GM19023 (cell line): Measurements from ENCODE around the gene UNC45A.
"Not testable (repeated sequence)": the region's sequence is repeated elsewhere in the genome, so short reads cannot be mapped to it uniquely, and the experiment has no call there.

ENCODE experiments used
- ATAC-seq: cut with Tn5 transposase; IDR thresholded peaks from one replicate; pipeline ENCODE4 v1.9.1; 2021; ENCODE audit warnings: mild to moderate bottlenecking, moderate library complexity; ENCODE audit not compliant: unreplicated experiment

UNC45A gene, protein sequence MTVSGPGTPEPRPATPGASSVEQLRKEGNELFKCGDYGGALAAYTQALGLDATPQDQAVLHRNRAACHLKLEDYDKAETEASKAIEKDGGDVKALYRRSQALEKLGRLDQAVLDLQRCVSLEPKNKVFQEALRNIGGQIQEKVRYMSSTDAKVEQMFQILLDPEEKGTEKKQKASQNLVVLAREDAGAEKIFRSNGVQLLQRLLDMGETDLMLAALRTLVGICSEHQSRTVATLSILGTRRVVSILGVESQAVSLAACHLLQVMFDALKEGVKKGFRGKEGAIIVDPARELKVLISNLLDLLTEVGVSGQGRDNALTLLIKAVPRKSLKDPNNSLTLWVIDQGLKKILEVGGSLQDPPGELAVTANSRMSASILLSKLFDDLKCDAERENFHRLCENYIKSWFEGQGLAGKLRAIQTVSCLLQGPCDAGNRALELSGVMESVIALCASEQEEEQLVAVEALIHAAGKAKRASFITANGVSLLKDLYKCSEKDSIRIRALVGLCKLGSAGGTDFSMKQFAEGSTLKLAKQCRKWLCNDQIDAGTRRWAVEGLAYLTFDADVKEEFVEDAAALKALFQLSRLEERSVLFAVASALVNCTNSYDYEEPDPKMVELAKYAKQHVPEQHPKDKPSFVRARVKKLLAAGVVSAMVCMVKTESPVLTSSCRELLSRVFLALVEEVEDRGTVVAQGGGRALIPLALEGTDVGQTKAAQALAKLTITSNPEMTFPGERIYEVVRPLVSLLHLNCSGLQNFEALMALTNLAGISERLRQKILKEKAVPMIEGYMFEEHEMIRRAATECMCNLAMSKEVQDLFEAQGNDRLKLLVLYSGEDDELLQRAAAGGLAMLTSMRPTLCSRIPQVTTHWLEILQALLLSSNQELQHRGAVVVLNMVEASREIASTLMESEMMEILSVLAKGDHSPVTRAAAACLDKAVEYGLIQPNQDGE

DNA sequence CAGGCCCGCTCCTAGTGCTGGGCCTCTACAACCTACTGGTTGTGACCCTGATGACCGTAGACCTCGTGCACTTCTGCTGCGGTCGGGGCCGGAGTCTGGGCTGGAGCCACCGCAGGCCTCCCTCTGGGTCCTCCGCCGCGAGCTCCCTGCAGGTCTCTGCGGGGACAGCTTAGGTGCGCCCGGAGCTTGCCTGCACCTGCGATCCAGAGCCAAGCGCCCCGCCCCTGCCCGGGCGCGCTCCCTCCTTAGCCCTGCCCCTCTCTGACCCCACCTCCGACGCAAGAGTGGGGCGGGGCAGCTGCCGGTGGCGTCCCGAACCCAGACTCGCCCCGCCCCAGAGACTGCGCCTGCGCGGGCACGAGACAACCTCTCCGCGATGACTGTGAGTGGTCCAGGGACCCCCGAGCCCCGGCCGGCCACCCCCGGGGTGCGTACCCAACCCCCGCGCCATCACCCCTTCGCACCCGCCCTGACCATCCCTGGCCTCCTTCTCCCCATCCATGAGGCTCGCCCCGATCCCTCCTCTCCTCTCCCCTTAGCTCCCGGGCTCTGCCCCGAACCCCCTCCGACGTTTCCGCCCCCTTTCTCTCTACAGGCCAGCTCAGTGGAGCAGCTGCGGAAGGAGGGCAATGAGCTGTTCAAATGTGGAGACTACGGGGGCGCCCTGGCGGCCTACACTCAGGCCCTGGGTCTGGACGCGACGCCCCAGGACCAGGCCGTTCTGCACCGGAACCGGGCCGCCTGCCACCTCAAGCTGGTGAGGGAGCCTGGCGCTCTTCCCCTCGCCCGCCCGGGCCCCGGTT, at the start of gene UNC45A:
Gene UNC45A (plus strand): TSS at position 337 of the 803 bp plus-strand sequence. CDS start 40 bp downstream, at position 377.
- ATAC-seq, result peak; percentile 66

DNA sequence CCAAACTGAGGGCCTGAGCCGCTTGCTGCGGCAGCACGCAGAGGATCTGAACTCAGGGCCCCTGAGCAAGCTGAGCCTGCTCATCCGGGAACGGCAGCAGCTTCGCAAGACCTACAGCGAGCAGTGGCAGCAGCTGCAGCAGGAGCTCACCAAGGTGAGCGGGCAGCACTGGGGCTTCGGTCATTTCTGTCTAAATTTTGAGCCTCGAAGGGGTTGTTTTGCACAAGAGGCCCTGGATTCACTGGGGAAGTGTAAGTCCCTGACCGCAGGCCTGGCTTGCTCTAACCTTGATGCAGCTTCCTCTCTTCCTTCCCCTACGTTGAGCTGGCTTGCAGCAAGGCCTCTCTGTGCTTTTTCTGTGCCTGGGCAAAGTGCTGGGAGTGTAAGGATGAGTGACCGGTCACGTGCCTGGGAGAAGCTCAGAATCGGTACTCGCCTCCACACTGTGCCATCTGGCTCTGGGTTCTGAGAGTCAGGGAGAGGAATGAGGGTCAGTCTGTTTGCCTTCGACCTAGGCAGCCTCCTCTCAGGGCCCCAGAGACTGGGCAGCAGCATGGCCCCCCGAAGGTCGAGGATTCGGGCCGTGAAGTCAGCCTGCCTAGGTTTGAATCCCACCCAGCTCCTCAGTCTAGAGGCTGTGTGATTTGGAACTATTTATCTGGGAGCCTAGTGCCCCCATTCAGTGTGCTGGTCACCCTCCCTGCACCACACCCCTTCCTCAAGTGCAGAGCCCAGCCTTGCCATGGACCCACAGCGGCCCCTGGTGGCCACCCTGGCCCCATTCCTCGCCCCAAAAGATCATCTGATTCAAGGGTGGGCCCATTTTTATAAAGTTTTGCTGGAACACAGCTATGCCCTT, 49.4 kb upstream of the UNC45A start:
- peak; percentile 51 for ATAC-seq

DNA sequence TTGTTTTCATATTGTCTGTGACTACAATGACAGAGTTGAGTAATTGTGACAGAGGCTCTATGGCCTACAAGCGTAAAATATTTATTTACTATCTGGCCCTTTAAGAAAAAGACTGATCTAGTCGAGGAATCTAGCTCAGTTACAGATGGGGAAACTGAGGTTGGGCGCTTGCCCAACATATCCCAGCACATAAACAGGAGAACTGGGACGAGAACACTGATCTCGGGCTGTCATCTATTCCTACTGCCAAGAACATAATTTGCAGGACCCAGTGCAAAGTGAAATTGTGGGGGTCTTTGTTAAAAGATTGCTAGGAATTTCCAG, 48.8 kb upstream of the UNC45A start:
- ATAC-seq, result no peak

DNA sequence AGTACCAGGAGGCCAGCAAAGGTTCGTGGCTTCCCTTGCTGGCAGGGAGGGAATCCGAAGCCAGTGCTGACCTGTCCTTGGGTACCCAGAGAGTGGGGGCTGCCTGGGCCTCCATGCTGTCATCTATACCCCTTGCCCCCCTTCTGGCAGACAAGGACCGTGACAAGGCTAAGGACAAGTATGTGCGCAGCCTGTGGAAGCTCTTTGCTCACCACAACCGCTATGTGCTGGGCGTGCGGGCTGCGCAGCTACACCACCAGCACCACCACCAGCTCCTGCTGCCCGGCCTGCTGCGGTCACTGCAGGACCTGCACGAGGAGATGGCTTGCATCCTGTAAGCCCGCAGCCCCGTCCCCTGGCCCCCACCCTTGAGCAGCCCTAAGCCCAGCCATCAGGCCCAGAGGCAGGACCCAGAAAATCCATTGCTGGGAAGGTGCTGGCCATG, 48.0 kb upstream of the UNC45A start:
- ATAC-seq, result no peak

DNA sequence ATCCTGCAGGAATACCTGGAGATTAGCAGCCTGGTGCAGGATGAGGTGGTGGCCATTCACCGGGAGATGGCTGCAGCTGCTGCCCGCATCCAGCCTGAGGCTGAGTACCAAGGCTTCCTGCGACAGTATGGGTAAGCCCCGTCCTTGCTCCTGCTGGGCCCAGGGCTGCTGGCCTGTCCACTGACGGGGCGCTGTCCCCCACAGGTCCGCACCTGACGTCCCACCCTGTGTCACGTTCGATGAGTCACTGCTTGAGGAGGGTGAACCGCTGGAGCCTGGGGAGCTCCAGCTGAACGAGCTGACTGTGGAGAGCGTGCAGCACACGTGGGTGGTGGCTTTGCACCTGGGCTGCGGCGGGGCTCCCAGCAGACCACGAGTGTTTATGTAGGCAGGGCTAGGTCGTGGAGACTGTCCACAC, 45.8 kb upstream of the UNC45A start:
- ATAC-seq, result no peak

DNA sequence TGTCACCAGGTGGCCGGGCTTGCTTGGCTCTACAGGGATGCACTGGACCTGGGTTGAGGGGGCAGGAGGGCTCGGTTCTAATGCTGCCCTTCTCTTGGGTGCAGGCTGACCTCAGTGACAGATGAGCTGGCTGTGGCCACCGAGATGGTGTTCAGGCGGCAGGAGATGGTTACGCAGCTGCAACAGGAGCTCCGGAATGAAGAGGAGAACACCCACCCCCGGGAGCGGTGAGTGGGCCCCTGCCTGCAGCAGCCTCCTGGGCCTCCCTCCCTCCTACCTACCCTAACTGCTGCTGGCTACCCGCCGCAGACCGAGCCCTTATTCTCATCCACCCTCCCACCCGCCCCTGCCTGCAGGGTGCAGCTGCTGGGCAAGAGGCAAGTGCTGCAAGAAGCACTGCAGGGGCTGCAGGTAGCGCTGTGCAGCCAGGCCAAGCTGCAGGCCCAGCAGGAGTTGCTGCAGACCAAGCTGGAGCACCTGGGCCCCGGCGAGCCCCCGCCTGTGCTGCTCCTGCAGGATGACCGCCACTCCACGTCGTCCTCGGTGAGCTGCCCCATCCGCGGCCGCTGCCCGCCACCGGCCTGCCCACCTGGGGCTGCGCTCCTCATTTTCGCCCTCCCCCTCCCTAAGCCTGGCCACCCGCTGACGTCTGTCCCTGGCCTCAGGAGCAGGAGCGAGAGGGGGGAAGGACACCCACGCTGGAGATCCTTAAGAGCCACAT, 45.2 kb upstream of the UNC45A start:
- ATAC-seq, result no peak

DNA sequence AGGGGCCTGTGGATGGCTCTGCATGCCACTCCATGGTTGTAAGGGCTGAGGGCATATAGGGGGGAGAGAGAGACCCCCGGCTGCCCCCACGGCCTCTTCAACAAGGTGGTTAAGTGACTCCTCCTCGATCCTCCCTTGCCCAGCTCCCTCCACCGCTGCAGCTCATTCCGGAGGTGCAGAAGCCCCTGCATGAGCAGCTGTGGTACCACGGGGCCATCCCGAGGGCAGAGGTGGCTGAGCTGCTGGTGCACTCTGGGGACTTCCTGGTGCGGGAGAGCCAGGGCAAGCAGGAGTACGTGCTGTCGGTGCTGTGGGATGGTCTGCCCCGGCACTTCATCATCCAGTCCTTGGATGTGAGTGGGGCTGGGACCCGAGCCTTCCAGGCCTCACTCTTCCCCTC, 44.2 kb upstream of the UNC45A start:
- no peak for ATAC-seq

DNA sequence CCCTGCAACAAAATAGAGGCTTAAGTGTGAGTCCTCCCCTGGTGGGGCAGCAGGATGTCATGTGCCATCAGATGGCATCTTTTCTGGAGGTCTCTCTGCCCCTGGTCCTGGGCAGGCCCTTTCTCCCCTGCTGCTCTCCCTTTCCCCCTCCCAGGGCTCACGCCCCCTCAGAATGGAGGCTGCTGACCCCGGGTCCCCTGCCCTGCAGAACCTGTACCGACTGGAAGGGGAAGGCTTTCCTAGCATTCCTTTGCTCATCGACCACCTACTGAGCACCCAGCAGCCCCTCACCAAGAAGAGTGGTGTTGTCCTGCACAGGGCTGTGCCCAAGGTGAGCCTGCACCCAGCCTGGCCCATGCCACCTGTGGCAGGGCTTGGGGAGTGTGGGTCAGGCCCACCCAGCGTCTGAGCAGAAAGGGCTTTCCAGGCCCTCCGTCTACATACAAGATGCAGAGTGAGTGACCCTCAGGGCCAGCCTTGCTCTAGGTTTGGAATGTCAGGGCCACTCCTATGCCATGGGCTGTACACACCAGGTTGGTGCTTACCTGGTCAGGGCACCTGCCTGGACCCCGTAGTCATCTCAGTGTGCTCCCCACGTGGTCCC, 43.6 kb upstream of the UNC45A start:
- ATAC-seq, result no peak

DNA sequence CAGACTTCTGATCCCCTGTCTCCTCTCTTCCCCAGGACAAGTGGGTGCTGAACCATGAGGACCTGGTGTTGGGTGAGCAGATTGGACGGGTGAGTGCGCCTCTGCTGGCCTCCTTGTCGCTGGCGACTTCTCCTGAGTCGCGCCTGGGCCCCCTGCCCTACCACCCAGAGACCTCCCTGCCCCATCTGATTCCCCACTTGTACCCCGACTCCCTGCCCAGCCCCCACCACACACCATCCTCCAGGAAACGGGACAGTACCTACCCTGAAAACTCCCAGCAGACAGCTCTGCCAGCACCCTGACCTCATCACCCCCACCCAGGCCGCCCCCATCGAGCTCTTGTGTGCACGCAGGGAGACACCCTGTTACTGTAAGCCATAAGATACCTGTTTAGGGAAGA, 43.1 kb upstream of the UNC45A start:
- ATAC-seq, result no peak

DNA sequence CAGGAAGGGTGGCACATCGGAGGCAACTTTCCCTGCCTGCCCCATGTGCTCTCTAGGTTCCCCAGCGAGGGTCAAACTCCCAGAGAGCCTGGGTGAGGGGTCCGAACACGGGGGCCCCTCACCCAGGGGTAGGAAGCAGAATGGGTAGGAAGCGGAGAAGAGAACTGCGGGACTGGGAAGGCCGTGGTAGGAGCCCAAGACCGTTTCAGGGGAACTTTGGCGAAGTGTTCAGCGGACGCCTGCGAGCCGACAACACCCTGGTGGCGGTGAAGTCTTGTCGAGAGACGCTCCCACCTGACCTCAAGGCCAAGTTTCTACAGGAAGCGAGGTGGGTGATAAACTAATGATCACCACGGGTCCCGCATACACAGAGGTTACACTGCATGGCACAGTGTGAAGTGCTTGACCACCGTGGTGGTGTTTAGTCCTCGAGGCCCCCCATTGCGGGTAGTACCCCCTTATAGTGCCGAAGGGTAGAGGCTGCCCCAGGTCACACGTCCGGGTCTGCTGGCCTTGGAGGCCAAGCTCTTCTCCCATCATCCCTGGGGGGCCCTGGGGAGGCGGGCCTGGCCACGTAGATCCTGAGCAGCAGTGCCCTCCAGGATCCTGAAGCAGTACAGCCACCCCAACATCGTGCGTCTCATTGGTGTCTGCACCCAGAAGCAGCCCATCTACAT, 42.4 kb upstream of the UNC45A start:
- ATAC-seq, result no peak

DNA sequence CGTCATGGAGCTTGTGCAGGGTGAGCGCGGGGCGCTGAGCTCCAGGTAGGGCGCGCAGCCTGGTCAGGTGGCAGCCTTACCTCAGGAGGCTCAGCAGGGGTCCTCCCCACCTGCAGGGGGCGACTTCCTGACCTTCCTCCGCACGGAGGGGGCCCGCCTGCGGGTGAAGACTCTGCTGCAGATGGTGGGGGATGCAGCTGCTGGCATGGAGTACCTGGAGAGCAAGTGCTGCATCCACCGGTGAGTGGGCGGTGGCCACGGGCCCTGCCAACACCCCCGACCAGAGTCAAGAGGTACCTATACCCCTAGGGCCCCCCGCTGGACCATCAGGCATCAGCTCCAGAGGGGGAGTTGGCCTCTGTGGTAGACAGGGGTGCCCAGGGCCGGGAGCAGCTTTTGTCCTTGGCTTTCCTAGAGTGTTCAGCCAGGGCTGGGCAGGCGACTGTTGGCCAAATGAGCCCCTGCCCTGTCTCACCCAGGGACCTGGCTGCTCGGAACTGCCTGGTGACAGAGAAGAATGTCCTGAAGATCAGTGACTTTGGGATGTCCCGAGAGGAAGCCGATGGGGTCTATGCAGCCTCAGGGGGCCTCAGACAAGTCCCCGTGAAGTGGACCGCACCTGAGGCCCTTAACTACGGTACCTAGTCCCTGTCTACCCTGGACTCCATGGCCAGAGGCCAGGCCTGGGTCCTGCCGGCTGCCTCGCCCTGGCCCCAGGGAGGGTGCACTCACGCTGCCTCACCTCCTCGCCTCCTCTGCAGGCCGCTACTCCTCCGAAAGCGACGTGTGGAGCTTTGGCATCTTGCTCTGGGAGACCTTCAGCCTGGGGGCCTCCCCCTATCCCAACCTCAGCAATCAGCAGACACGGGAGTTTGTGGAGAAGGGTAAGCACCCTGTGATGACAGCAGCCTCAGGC, 41.7 kb upstream of the UNC45A start:
- no peak for ATAC-seq

DNA sequence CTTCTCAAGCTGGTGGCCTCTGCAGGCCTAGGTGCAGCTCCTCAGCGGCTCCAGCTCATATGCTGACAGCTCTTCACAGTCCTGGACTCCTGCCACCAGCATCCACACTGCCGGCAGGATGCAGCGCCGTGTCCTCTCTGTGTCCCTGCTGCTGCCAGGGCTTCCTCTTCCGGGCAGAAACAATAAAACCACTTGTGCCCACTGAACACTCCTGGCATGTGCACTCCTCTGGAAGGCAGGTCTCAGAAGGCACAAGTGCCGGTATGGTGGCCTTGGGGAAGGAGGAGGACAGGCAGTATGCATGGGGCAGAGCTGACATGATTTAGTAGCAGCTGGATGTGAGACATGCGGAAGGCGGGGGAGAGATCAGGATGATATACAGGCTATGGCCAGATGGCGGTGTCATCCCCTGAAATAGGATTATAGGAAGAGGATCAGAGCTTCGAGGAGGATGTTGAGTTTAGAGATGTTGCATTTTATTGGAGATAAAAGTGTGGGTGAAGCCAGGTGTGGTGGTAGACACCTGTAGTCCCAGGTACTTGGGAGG, 39.4 kb upstream of the UNC45A start:
- ATAC-seq, result no peak

DNA sequence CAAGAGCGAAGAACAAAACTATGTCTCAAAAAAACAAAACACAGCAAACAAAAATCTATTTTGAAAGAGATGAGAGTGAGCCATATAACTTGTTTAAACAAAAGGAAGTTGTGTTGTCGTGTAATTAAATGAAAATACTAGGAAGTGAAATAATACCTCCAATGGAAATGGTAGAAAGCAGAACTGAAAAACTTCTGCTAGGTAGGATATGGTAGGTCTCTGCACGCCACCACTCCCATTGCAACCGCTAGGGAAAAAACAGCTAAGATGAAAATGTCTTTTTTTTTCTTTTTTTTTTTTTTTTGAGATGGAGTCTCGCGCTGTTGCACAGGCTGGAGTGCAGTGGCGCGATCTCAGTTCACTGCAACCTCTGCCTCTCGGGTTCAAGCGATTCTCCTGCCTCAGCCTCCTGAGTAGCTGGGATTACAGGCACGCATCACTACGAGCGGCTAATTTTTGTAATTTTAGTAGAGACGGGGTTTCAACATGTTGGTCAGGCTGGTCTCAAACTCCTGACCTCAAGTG, 37.9 kb upstream of the UNC45A start:
- ATAC-seq, result not testable (repeated sequence)

DNA sequence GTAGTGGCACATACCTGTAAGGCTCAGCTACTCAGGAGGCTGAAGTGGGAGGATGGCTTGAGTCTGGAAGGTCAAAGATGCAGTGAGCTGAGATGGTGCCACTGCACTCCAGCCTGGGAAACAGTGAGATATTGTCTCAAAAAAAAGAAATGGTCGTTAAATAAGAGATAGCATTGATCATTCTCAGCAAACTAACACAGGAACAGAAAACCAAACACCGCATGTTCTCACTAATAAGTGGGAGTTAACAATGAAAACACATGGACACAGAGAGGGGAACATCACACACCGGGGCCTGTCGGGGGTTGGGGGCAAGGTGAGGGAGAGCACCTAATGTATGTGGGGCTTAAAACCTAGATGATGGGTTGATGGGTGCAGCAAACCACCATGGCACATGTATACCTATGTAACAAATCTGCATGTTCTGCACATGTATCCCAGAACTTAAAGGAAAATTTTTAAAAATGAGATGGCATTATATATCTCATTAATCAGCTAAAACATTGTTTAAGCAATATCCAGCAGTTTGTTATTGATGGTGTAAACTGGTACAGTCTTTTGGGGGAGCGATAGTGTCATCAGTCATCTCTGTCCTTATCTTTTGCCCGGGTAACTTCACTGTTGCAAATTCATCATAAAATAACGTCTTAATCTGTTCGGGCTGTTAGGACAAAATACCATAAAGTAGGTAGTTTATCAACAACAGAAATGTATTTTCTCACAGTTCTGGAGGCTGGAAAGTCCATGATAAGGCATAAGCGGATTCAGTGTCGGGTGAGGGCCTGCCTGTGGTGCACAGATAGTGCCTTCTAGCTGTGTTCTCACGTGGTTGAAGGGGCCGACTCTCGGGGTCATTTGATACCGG, 33.7 kb upstream of the UNC45A start:
- ATAC-seq, result no peak

DNA sequence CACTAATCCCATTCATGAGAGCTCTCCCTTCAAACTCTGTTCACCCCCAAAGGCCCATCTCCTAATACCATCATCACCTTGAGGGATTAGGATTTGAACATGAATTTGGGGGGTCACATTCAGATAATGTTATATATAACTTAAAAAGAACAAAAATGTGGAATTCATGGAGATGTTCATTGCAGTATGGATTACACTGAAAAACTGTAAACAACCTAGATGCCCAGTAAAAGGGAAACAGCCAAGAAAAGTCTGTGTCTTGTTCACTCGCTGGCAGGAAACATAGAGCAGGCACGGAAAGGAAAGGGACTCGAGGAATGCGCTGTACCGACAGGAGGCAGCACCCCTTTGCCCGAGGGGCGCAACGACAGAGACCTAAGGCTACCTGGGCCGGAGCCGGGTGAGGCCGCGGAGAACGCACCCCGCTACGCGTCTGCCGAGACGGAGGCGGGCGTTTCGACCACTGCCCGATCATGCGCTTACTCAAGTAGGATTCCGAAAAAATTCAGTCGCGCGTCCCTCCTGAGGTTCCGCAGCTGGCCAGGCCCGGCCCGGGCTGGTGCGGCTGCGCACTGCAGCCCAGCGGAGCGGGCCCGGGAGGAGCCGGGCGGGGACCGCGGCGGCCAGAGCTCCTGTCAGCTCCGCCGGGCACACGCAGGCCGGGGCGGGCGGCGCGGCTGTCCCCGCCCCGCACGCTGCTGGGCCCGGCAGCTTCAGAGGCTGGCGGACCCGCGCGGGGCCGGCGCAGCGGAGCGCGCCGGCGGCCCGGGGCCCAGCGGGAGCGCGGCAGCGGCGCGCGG, 32.8 kb upstream of the UNC45A start:
- peak; percentile 65 for ATAC-seq
